Measurements from ENCODE around the gene CAPS2.

- TF ChIP-seq, protein P1, sequence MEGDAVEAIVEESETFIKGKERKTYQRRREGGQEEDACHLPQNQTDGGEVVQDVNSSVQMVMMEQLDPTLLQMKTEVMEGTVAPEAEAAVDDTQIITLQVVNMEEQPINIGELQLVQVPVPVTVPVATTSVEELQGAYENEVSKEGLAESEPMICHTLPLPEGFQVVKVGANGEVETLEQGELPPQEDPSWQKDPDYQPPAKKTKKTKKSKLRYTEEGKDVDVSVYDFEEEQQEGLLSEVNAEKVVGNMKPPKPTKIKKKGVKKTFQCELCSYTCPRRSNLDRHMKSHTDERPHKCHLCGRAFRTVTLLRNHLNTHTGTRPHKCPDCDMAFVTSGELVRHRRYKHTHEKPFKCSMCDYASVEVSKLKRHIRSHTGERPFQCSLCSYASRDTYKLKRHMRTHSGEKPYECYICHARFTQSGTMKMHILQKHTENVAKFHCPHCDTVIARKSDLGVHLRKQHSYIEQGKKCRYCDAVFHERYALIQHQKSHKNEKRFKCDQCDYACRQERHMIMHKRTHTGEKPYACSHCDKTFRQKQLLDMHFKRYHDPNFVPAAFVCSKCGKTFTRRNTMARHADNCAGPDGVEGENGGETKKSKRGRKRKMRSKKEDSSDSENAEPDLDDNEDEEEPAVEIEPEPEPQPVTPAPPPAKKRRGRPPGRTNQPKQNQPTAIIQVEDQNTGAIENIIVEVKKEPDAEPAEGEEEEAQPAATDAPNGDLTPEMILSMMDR (IDR thresholded peaks at IDR 0.05; ENCODE audit: poor library complexity, severe bottlenecking): no peak
- no peak for TF ChIP-seq RAD21 (conservative IDR thresholded peaks at IDR 0.05)
- no peak for TF ChIP-seq REST (IDR thresholded peaks at IDR 0.05; ENCODE audit: borderline replicate concordance)
These were observed 11.7 kb upstream of the CAPS2 start for GRCh38 chr12:75341873-75342272.

Measured in neural cell (in vitro differentiated cells).